ENCODE measurements around the gene TEX14.

The TEX14 gene

DNA sequence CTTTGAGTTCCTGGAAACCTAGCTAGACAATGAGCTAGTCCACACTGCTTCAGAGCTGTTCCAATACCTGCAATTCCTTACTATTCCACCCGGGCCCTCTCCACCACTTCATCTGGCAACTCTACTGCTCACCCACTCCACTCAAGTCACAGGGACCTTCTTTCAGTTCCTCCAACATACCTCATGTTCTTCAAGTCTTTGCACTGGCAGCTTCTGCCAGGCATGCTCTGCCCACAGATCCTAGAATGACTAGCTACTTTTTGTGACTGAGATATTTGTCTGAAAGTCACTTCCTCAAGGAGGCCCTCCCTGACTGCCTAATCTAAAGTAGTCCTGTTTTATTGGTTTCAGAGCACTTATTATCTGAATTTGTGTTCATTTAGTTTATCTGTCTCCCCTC lies 86.4 kb downstream of the TEX14 start:
- Histone ChIP-seq H3K4me3 (ENCODE audit: insufficient read depth, low read length, poor library complexity, severe bottlenecking) (no peak overlapping the region), H3K9me2 (replicated peaks; ENCODE audit: insufficient read depth, low read length) (no peaks in the 10 kb centered on the region), H3K9me3 (ENCODE audit: insufficient read depth, low read length) (no peaks in the 10 kb centered on the region), H3K27me3 (ENCODE audit: low read length) (no peaks in the 10 kb centered on the region), H3K27ac (ENCODE audit: low read depth, low read length) (no peak overlapping the region), H4K20me1 (ENCODE audit: low read depth, low read length) (no peaks in the 10 kb centered on the region), H3K36me3 (ENCODE audit: low read length) (no peaks in the 10 kb centered on the region), H3K4me2 (ENCODE audit: low read depth, low read length, poor library complexity, severe bottlenecking) (no peak overlapping the region), H3K79me2 (ENCODE audit: insufficient read depth, low read length) (no peaks in the 10 kb centered on the region), H2AFZ (ENCODE audit: low read depth, low read length, severe bottlenecking) (no peak overlapping the region), H3K9ac (ENCODE audit: low read length) (no peak overlapping the region), H3F3A (ENCODE audit: insufficient read depth) (no peaks in the 10 kb centered on the region)
- TF ChIP-seq EZH2phosphoT487 (conservative IDR thresholded peaks at IDR 0.05; ENCODE audit: low read length): no peak
- TF ChIP-seq, protein P1, sequence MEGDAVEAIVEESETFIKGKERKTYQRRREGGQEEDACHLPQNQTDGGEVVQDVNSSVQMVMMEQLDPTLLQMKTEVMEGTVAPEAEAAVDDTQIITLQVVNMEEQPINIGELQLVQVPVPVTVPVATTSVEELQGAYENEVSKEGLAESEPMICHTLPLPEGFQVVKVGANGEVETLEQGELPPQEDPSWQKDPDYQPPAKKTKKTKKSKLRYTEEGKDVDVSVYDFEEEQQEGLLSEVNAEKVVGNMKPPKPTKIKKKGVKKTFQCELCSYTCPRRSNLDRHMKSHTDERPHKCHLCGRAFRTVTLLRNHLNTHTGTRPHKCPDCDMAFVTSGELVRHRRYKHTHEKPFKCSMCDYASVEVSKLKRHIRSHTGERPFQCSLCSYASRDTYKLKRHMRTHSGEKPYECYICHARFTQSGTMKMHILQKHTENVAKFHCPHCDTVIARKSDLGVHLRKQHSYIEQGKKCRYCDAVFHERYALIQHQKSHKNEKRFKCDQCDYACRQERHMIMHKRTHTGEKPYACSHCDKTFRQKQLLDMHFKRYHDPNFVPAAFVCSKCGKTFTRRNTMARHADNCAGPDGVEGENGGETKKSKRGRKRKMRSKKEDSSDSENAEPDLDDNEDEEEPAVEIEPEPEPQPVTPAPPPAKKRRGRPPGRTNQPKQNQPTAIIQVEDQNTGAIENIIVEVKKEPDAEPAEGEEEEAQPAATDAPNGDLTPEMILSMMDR (IDR thresholded peaks at IDR 0.05; ENCODE audit: insufficient read depth, low read length, poor library complexity, severe bottlenecking): no peak

DNA sequence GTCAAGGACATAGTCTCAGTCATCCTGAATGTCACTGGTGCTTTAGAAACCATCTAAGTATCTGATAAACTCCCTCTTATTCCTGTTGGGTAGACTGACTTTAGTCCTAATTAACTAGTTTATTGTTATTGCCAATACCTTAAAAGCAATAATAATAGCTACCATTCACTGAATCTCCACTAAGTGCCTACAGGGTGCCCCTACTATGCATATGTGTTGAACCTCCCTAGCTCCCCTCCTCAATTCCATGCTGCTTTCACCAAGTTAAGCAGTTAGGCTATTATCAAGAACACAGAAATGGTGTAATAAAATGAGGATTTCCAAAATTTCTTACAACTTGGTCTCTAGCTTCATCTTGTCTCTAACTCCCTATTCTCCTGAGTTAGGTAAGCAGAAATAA lies 89.9 kb downstream of the TEX14 start:
- TF ChIP-seq, protein P1 (IDR thresholded peaks at IDR 0.05; ENCODE audit: insufficient read depth, low read length, poor library complexity, severe bottlenecking): no peak
- no peak for TF ChIP-seq EZH2phosphoT487 (conservative IDR thresholded peaks at IDR 0.05; ENCODE audit: low read length)
- Histone ChIP-seq H2AFZ (ENCODE audit: low read depth, low read length, severe bottlenecking) (no peak overlapping the region), H3K9me2 (replicated peaks; ENCODE audit: insufficient read depth, low read length) (no peaks in the 10 kb centered on the region), H3K36me3 (ENCODE audit: low read length) (no peaks in the 10 kb centered on the region), H3K27me3 (ENCODE audit: low read length) (no peaks in the 10 kb centered on the region), H3K9me3 (ENCODE audit: insufficient read depth, low read length) (no peaks in the 10 kb centered on the region), H3K27ac (ENCODE audit: low read depth, low read length) (no peak overlapping the region), H3K4me3 (ENCODE audit: insufficient read depth, low read length, poor library complexity, severe bottlenecking) (no peak overlapping the region), H3K4me2 (ENCODE audit: low read depth, low read length, poor library complexity, severe bottlenecking) (no peak overlapping the region), H3F3A (ENCODE audit: insufficient read depth) (no peaks in the 10 kb centered on the region), H3K9ac (ENCODE audit: low read length) (no peak overlapping the region), H4K20me1 (ENCODE audit: low read depth, low read length) (no peaks in the 10 kb centered on the region), H3K79me2 (ENCODE audit: insufficient read depth, low read length) (no peaks in the 10 kb centered on the region)

DNA sequence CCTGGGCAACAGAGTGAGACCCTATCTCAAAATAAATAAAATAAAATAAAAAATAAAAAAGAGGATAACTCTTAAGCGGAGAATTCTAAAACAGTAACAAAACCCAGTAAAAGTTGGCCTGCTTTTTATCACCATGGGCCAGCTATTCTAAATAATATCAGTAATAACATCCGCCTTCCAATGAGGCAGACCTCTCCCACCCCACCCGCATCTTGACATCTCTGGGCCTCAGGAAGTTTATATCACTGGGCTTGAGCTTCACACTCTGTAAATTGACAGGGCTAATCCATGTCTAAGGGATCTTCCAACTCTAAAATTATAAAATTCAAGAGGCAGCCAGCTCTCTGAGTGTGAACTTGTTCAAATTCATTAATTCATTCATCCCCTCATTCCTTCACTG lies 94.5 kb downstream of the TEX14 start:
- Histone ChIP-seq H4K20me1 (ENCODE audit: low read depth, low read length) (no peaks in the 10 kb centered on the region), H3K27ac (ENCODE audit: low read depth, low read length) (no peak overlapping the region)
- TF ChIP-seq, protein P1 (IDR thresholded peaks at IDR 0.05; ENCODE audit: insufficient read depth, low read length, poor library complexity, severe bottlenecking): no peak
- TF ChIP-seq EZH2phosphoT487 (conservative IDR thresholded peaks at IDR 0.05; ENCODE audit: low read length): no peak

More for the DNA sequence above, 94.5 kb downstream of the TEX14 start:
- Histone ChIP-seq H3F3A (ENCODE audit: insufficient read depth) (no peaks in the 10 kb centered on the region), H3K79me2 (ENCODE audit: insufficient read depth, low read length) (no peaks in the 10 kb centered on the region), H2AFZ (ENCODE audit: low read depth, low read length, severe bottlenecking) (no peak overlapping the region), H3K4me2 (ENCODE audit: low read depth, low read length, poor library complexity, severe bottlenecking) (no peak overlapping the region), H3K9me3 (ENCODE audit: insufficient read depth, low read length) (no peaks in the 10 kb centered on the region), H3K4me3 (ENCODE audit: insufficient read depth, low read length, poor library complexity, severe bottlenecking) (no peak overlapping the region), H3K27me3 (ENCODE audit: low read length) (no peaks in the 10 kb centered on the region), H3K9ac (ENCODE audit: low read length) (no peak overlapping the region), H3K36me3 (ENCODE audit: low read length) (no peaks in the 10 kb centered on the region), H3K9me2 (replicated peaks; ENCODE audit: insufficient read depth, low read length) (no peaks in the 10 kb centered on the region)

Measured in SU-DHL-6 (cell line).